NB4 (cell line): ENCODE data around the gene FAM181A.

Source experiments
- DNase-seq: peaks from one replicate; pipeline ENCODE4 v3.0.0; 2010; ENCODE audit warnings: low read depth
- H3K4me3 ChIP-seq: one replicate; pipeline ENCODE4 v1.5.1; 2011; ENCODE audit warnings: mild to moderate bottlenecking, low read depth, low read length, moderate library complexity
- CTCF ChIP-seq: IDR thresholded peaks from one replicate; pipeline ENCODE4 v1.5.1; 2012; ENCODE audit warnings: low read depth, low read length
- MAX ChIP-seq: IDR thresholded peaks from 2 replicates; pipeline ENCODE4 v1.6.1; 2011; ENCODE audit warnings: low read depth, low read length
- MYC ChIP-seq: IDR thresholded peaks from 2 replicates; pipeline ENCODE4 v1.6.1; 2011; ENCODE audit warnings: low read depth, low read length
- POLR2A ChIP-seq: IDR thresholded peaks from 2 replicates; pipeline ENCODE4 v1.6.1; 2011; ENCODE audit warnings: mild to moderate bottlenecking; ENCODE audit not compliant: insufficient read length; ENCODE audit errors: extremely low read depth

Gene FAM181A

GRCh38 chr14:93949511-93950075, 22.4 kb downstream of the FAM181A start:
- TF ChIP-seq CTCF, result no peak
- TF ChIP-seq MYC, result no peak
- no peak for TF ChIP-seq MAX
- no peak for TF ChIP-seq POLR2A

GRCh38 chr14:93950948-93951634, 23.9 kb downstream of the FAM181A start:
- TF ChIP-seq CTCF (no peak), POLR2A (no peak), MAX (no peak), MYC (no peak)
- DNase-seq, result no peak
- H3K4me3 ChIP-seq, result no peak overlapping the region

More at GRCh38 chr14:93949511-93950075, 22.4 kb downstream of the FAM181A start:
- DNase-seq, result no peak
- H3K4me3 ChIP-seq, result no peak overlapping the region

- TF ChIP-seq CTCF (no peak), POLR2A (no peak), MYC (no peak), MAX (no peak)
- DNase-seq, result no peak
- H3K4me3 ChIP-seq, result no peak overlapping the region
These were observed 24.7 kb downstream of the FAM181A start for GRCh38 chr14:93951635-93952540.

GRCh38 chr14:93952829-93953228, 25.7 kb downstream of the FAM181A start:
- no peak overlapping the region for H3K4me3 ChIP-seq
- no peak for DNase-seq
- TF ChIP-seq POLR2A (no peak), MYC (no peak), CTCF (no peak), MAX (no peak)

GRCh38 chr14:93953263-93953662, 26.1 kb downstream of the FAM181A start:
- no peak overlapping the region for H3K4me3 ChIP-seq
- no peak for TF ChIP-seq CTCF
- no peak for TF ChIP-seq MAX
- TF ChIP-seq MYC, result no peak
- TF ChIP-seq POLR2A, result no peak
- DNase-seq, result no peak
